HG03558 (cell line): Measurements from ENCODE around the gene CDH13.

ENCODE experiments used
- ATAC-seq: cut with Tn5 transposase; IDR thresholded peaks from one replicate; pipeline ENCODE4 v1.9.1; 2021; ENCODE audit warnings: moderate number of reproducible peaks; ENCODE audit not compliant: unreplicated experiment; ENCODE audit errors: extremely low read depth

CDH13 gene

DNA sequence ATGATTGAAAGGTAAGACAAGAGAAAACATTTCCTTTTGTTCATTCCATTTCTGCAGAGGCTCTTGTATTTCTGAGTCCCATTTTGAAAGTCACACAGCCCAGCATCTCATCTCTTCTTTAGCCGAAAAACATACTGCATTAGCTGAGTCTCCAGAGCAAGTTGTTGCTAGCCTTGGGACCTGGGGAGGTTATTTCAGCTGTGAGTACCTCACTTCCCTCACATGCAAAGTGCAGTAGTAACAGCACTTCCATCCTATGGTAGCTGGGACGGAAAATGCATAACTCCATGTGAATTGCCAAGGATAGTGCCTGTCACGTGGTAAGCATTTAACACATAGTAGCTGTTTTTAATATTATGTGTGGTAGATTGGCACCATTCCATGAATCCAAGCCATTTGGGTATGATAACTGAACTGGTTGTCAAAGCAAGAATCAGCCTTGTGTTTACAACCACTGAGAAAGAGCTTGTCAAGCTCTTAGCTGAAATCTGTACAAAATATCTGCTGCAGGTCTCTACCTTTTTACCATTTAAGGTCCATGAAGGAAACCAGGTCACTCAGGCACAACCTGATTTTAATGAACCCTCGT, 345.7 kb downstream of the CDH13 start:
- ATAC-seq = no peak

DNA sequence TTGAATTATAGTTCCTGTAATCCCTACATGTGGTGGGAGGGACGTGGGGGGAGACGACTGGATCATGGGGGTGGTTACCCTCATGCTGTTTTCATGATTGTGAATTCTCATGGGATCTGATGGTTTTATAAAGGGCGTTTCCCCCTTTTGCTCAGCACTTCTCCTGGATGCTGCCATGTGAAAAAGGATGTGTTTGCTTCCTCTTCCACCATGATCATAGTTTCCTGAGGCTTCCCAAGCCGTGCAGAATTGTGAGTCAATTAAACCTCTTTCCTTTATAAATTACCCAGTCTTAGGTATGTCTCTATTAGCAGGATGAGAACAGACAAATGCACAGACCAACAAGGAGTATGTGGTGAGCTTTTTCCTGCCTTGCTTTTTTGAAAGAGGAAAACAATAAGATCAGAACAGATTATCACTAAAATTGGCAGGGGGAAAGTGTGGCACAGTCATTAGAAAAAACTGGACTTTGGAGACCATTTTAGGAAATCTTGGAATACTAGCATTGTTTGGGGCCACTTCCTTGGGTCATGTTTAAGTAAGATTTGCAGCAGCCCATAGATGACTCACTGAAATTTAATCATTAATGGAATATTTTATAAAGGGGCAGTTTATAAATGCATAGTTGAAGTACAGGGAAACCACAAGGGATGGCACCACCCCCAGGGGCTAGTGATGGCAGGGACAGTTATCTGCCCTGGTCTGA, 352.8 kb downstream of the CDH13 start:
- ATAC-seq = no peak

DNA sequence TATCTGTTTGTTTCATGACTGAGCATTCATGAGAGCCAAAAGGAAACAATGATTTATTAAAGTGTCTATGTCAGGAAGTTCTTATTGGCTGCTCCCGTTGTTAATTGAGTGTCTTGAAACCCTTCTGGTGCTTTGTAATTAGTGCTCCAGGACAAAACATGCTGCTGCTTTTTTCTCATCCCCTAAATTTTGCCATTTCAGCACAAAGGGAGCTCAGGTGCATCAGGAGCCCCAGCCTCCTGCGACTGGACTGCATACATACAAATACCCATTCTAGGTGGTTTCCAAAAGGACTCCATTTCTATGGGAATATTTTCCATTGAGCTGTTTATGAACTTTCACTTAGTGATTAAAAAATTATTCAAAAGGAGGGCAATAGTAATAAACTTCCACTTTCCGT, 354.0 kb downstream of the CDH13 start:
- no peak for ATAC-seq

DNA sequence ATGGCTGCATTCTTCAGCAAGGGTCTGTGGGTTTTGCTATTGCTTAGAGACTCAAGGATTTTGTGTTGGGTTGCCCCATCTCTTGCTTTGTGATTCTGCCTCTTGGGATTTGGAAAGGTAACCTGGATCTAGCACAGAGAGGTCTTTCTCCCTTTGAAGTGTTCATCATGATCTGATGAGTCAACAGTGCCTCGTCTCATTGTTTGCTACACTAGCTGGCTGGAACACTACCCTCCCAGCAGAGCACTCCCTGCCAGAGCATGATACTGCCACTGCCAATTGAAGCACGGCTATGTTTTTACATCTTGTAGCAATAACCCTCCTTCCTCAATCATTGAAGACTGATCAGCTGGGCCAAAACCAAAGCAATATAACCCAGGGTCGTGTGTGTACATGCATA, 361.0 kb downstream of the CDH13 start:
- no peak for ATAC-seq

DNA sequence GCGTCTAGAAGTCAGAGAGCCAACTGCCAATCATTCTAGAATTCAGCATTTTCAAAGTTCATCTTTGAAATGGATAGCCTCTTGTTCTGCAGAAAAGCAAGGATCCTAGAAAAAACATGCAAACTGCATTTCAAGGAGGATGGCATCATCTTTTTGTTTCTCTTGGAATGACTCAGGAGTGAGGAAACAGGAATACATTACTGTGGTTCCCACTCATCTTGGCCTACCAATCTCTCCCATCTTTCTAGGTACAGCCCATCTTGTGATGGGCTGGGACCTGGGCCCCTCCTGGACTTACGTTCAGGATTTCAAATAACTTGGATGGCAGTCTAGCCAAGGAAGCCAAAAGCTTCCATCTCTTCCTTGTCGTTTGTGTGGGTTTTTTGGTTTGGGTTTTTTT, 363.4 kb downstream of the CDH13 start:
- ATAC-seq = no peak

DNA sequence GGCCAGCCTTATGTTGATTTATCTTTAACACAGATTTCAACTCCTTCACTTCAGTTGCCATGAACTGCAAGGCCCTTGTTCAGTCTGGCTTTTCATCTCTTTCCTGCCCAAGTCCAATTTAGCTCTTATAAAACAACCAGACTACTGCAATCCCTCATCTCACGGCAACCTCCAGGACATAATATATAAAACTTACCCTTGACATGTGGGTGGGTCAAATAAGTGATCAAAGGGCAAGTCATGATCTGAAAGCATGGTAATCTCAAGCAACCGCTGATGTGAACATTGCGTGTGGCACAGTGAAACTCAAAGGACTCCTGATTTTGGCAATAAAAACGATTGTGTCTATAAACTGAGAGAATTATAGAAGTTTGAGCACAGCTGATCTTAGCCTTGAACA, 364.6 kb downstream of the CDH13 start:
- no peak for ATAC-seq

DNA sequence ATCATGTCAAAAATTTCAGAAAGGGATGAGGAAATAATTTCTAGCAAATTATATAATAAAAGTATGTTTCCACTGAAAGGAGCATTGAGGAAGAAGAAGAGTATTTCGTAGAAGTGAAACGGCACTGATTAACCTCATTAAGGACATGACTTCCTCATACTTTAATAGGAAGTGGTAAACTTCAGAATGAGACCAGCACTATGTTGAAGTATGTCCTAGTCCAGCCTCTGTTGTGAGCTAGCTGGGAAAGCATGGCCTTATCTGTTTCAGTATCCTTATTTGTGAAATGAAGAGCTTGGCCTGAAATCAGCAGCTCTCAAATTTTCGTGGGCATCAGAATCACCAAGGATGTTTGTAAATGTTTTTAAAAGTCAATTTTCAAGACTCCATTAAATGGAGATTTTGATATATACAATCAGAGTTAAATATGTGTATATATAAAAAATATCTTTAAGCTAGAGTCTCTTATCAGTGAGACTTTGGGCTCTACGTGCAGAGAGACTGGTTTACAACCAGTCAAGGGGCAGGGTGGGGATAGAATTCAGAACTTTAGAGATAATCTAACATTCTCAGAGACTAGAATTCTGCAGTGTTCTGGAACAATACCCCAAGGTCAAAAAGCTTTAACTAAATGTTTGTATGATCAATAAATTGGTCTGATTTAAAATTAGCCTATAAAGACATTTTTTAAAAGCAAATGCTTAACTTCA, 365.4 kb downstream of the CDH13 start:
- no peak for ATAC-seq

DNA sequence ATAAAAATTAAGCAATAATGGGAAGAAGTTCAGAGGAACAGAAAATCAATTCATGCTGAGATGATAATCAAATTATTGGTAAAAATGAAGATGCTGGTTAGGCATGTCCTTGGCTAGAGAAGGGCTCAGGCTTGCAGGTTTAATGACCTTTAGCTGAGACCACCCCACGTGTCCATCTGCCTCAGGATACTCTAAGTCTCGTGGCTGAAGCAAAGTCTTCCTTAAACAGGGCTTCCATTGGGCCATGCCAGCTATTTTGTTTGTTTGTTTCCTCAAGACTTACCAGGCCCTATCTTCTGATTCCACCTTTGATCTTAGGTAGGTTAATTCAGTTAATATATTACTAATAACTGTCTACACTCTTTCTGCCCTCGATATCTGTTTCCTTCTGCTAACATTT, 366.0 kb downstream of the CDH13 start:
- ATAC-seq = no peak

DNA sequence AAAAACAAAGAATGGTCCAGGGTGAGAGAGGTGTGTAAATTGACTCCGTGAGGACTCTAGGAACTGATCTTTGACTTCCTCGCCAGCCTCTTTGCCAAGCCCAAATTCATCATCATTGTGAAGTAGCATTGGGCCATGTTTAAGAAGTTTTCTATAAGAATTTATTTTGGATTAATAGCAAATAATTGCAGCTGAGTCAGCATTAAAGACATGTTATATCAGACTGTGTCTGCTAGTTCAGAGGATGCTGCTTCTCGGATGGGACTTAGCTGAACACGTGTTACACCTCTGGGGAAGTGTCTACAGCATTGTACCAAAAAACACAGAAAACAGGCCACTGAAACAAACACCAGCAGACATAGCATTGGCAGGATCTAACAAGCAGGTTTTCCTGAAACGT, 366.6 kb downstream of the CDH13 start:
- ATAC-seq = no peak

DNA sequence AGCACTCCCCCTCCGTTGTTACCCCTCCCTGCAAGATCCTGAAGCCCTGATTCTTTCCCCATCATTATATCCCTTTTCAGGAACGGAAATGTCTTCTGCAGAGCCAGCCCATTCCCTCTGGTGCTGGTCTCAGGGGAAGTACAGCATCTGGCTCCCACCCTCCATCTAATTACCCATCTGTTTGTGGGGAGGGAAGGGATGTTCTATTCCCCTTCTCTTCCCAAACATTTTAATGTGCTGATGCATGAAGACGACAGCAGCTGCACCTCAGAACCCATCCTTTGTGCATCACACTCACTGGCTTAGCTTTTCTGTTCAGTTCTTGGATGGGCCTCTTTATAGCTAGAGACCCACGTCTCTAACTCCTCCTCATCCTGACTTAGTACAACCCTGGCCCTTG, 367.2 kb downstream of the CDH13 start:
- ATAC-seq = no peak

DNA sequence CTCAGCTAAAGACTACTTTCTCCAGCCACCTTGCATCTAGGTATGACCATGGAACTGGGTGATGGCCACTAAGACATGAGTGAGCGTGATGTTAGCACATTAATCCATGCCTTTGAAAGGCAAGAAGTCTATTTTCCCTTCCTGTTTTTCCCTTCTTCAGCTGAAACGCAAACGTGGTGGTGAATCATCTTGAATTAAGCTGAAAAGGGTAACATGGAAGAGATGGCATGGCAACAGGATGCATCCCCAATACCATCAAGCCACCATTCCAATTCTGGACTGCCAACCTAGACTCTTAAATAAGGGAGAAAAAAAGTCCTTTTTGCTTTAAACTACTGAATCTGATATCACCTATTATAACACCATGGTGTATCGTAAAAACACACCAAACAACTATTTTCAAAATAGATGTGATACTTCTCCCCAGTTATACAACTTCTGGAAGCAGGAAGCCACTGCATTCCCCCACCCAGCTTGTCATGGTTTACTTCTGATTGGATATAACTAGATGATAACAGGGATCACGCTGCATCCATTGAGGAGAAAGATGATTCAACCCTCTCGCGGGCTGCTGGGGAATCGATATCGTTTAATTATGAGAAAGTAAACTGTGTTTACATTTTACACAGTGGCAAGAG, 368.6 kb downstream of the CDH13 start:
- no peak for ATAC-seq

DNA sequence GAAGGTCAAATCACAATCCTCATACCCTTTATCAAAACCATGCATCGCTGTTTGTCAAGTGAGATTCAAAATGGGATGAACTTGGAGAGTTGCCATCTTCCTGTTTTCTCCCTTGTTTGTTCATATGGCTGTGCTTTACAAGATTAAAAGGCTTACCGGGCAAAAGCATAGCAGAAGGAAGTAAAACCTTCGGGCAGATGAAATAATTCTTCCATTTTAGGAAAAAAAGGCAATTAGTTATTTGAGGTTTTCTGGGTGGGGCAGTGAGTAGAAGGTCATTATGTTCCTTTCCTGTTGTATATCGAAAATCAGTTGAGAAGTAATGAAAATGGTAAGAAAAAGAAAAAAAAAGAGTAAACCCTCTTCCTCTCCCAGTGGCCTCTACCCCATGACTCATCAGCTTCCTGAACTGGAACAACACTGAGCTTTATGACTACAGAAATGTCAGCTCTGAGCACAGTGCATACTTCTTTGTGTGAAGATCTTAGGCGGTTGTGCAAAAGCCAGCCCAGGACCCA, 369.2 kb downstream of the CDH13 start:
- no peak for ATAC-seq

DNA sequence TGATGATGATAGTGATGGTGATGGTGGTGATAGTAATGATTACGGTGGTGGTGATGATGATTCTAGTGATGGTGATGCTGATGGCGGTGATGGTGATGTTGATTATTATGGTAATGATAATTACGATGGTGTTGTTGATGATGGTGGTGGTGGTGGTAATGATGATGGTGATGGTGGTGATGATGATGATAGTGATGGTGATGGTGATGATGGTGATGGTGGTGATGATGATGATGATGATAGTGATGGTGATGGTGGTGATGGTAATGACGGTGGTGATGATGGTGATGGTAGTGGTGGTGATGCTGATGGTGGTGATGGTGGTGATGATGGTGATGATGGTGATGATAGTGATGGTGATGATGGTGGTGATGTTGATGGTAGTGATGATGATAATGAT, 370.0 kb downstream of the CDH13 start:
- ATAC-seq = no peak

DNA sequence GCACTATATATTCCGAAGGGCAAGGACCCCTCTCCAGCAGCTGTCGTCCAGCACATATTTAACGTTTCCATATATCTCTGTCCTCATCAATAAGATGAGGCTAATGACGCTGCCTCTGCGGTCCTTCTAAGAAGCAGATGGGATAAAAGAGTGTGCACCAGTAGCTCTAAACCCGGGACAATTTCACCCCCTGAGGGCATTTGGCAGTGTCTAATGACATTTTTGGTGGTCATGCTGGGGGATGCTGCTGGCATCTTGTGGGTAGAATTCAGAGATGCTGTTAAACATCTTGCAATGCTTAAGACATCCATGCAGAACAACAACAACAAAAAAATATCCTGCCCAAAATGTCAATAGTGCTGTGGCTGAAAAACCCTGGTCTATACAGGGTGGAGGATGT, 372.9 kb downstream of the CDH13 start:
- ATAC-seq = no peak

DNA sequence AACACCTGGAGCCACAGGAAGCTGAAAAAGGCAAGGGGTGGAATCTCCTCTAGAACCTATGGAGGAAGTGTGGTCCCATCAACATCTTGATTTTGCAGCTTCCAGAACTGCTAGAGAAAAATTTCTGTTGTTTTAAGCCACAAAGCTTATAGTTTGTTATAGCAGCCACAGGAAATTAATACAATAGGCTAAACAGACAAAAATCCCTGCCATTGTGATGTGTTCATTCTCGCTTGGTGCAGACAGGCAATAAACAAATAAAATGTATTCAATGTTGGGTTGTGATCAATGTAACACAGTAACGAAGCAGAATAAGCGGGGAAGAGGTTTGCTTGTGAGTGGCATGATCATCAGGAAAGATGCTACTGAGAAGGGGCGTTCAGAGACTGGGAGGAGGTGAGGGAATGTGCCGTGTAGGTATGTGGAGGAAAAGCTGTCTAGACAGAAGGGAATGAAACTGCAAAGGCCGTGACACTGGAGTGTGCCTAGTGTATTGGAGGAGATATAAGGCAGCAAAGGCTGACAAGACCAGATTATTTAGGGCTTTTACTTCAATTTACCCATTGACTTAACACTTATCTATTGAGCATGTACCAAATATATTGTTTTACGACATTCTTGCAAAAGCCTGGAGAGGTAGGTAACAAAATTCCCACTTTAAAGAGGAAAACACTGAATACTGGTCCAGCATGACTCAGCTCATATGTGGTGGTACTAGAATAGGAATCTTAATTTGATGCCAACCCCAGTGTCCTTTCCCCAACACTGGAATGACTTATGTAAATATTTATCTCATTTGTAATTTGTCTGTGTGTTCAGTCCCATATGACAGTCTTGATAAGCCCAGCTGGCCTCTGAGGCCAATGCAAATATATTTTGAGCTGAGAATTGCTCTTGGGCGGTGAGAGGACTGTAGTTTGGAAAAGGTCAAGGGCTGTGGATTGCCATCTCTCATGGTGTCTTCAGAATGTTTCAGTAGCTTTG, 375.9 kb downstream of the CDH13 start:
- no peak for ATAC-seq

DNA sequence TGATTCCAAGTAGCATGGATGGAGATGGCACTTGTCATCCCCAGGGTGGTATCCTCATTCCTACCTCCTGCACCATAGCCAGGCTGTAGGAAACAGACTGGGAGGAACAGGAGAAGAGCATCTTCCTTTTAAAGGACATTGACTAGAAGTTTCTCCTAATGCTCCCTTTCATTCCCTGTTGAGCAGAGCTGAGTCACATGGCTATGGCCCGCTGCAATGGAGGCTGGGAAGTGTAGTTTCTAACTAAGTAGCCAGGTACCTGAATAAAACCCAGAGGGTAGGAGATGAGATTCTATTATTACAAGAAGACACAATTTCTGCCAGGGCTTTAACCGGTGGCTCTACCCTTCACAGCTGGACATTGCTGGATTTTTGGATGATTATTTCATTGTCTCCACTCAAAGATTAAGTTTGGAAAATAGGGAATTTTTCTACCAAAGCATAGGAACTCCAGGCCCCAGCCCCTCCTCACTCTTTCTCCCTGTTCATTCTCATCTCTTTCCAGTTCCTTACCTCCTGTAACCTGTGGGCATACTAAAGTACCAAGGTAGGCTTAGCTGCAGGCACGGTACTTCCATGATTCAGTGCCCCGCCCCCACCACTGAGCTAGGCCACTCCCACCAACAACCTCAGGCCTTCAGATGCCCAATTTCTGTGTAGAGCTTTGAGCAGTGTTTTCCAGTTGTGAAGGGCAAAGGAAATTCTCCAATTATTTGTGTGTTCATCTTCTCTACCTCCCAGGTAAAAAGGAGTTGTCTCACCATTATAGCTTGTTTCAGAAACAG, 378.3 kb downstream of the CDH13 start:
- ATAC-seq = no peak

DNA sequence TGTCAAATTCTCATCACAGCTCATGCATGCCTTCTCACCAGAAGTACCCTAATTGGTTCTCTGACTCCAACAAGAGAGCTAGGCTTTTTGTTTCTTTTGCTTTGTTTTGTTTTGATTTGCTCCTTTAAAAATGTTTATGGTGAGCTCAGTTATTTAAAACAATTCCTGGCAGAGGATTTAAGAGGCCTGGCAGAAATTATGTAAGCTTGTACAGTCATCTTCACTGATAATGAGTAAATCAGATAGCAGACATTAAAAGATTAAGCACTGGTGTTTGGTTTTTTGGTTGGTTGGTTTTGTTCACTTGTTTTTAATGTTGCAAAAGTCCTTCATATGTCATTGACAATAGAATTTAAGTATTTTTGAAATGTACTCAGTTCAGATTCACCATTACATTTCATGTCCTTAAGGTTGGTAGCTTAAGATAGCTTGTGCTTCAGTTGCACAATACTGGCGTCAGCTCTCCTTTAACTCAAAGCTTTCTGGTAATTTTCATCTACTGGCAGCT, 378.9 kb downstream of the CDH13 start:
- ATAC-seq = no peak

DNA sequence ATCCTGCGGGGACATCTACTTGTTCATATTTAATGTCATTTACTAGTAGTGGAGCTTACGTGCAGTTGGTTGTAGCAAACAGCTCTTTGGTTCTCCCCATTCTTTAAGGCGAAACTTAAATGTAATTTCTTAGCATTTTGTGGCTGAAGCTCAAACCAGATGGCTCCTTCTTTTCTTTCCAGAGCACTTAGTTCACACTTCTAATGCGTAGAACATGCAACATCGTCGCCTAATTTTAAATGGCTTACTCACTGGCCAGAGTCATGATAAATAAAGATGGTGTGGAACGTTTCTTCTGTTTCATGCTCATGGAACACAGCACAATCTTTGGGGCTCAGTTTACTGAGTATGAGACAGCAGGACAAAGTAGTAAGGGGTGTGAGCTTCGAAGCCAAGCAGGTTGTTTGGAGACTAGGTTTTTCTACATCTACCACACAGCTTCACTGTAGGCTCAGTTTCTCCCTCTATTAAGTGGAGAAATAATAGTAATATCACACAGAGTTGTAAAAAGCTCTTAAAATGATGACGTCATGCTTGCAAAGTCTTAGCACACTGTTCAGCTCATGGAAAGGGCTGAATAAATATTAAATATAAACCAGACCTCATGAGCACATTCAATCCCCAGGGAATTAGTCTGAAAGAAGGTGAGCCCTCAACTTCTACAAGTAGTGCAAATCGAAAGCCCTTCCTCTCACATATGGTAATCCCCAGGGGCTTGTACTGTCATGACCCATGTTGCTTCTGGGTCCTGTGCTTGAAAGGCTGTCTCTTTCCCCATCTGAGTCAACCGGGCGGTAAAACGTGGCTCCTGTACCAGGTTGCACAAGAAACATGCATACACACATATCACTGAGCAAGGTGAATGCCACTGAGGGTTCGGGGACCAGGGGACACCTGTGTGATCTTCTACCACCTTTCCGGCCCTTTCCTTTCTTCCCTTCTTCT, 384.3 kb downstream of the CDH13 start:
- ATAC-seq = no peak
